Ramos (cell line): Measurements from ENCODE around the gene COL23A1.

Source experiments
- in situ Hi-C: fragments of 300-500 bp; cut with MboI; formaldehyde crosslinking; loops from one replicate; pipeline ENCODE4 v1.14.3; 2022; ENCODE audit warnings: low sequenced_read_pairs; ENCODE audit not compliant: unreplicated experiment

Gene COL23A1

DNA sequence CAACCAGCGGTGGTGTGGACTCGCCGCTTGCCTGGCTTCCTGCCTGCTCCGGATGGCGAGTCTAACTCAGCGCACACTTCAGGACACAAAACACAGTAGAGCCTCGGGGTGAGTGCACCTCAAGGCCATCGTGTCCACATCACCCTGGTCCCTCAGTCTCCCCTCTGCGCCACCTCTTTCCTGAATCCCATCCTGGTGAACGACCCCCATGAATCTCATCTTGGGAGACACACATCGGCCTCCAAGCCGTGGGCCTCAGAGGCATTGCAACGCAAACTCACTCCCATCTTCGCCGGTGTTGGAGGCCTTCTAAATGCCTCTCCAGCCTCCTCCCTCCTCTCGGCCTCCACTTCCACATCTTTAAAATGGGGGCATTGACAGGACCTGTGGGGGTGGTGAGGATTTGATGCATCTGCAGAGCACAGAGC, 124.3 kb downstream of the COL23A1 start:
- in situ Hi-C loops, result no loop called here

GRCh38 chr5:178465228-178465860, 124.8 kb downstream of the COL23A1 start:
- in situ Hi-C loops, result no loop called here

DNA sequence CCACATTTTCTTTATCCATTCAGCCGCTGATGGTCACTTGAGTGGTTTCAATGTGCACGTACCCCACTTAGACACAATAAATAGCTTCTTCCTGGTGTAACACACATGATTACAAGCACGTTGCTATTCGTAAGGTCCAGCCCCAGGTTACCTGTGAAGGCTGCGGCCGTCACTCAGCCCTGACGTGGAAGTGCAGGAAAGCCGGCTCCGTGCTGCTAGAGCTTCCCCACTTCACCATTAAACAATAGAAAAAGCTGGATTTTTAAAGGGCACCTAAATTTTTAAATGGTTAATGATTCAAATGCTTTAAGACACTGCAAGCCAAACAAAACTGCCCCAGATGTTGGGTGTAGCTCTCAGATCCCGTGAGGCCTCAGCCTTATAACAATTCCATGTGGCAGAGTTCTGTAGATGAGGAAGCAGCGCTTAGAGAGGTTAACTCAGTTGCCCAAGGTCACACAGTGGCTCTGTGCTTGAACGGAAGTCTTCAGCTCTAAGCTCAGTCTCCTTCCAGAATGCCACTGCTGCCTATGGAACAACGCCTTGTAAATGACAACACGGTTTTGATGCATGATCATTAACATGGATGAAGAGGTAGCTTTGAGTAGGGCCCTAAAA, 125.7 kb downstream of the COL23A1 start:
- in situ Hi-C loops, result no loop called here

- in situ Hi-C loops, result no loop called here
Measured at GRCh38 chr5:178463321-178464155, 126.7 kb downstream of the COL23A1 start.

- in situ Hi-C loops, result no loop called here
Measured at GRCh38 chr5:178462816-178463215, 127.4 kb downstream of the COL23A1 start.

DNA sequence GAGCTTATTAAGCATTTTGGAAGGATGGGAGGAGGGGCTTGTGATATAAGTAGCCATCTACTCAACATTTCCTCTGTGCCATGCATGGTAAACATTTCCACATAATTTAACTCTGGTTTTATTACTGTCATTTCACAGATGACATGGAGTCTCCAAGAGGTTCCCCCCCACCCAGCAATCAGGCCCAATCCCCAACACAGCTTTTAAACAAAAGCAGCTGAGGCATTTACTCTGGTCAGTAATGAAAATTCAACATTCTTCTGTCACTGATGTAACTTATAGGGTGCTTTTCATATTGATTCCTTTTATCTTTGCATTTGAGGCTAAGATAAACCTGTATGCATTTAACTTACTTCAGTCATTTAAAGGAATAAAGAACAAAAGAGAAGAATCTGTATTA, 128.1 kb downstream of the COL23A1 start:
- in situ Hi-C loops, result no loop called here

DNA sequence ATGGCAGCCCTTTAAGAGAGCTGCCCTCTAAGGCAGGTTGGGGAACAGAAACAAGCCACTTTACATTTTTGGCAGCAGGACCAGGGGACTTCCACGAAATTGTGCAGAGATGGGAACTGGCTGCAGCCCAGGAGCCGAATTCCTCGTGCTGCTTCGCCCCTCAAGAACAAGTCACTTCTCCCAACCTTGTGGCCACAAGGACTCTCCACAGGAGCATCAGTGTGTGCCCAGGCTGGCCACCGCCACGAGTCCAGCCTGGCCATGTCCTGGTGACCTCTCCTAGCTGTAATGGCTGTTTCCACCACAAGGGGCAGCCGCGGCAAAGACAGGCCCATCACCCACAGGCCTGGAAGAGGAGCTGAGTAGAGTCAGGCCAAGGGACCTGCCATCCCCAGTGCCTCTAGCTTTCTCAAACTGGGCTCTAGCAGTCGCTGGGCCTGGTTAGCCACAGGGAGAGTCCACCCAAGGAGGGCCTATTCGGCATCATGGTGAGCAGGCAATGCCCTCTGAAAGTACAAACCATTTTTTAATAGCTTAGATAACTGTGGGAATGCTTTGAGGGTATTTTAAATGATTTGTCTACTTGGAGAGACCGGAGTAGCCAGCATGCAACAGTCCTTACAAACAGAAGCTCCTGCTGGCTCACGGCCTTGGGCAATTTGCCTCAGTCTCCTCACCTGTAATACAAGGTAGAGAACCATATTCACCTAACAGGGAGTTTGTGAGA, 129.0 kb downstream of the COL23A1 start:
- in situ Hi-C loops, result no loop called here

DNA sequence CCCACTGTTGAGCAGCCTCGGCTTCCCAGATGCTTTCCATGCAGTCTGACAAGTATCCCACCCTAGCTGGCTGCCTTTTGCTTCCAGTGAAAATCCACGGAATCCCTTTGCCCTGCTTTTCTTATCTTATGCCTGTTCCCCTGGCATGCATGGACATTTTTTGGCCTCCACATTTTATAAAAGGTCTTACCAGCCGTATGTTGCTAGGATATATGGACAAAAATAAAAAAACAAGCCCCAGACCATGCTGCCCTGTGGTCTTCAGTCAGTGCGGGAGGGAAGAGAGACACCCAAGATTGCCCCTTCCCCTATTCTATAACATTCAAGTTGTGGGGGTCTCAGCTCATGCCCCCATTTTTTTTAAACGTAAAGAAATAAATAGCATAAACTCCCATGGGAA, 129.6 kb downstream of the COL23A1 start:
- in situ Hi-C loops, result no loop called here

- in situ Hi-C loops, result no loop called here
Measured at GRCh38 chr5:178460174-178460573, 130.0 kb downstream of the COL23A1 start.

GRCh38 chr5:178458140-178458539, 132.1 kb downstream of the COL23A1 start:
- in situ Hi-C loops, result no loop called here

GRCh38 chr5:178457471-178457870, 132.7 kb downstream of the COL23A1 start:
- in situ Hi-C loops, result no loop called here

DNA sequence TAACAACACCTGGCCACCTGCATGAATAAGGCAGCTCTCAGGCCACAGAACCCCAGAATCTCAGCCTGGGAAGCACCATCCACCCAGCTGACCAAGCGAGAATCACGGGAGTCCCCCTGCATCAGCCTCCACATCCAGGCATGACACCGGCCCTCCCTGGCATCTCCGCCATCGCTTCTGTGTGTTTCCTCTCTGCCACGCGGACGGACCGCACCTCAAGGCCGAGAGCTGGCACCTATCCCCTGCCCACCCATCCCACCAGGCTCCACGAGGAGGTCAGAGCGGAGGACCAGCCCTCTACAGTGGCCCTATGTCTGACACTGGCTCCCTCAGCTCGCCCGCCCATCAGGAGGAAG, 134.7 kb downstream of the COL23A1 start:
- in situ Hi-C loops, result no loop called here

GRCh38 chr5:178454821-178455479, 135.2 kb downstream of the COL23A1 start:
- in situ Hi-C loops, result no loop called here

DNA sequence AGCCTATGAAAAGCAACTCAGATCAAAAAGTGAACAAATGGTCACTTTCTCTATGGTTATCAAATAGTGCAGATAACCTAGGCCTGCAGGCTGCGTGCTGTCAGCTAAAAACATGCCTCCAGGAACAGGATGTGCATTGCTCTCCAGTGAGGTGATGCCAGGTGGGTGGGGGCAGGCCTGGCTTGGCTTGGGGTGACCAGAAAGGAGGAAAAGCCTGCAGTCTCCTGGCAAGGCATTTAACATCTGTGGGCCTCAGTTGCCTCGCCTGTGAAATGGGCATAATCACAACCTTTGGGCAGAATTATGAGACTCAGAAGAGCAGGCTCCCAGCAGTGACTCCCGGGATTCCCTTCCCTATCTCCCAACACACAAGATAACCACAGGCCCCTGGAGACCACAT, 135.9 kb downstream of the COL23A1 start:
- in situ Hi-C loops, result no loop called here

GRCh38 chr5:178453224-178453623, 137.0 kb downstream of the COL23A1 start:
- in situ Hi-C loops, result no loop called here

DNA sequence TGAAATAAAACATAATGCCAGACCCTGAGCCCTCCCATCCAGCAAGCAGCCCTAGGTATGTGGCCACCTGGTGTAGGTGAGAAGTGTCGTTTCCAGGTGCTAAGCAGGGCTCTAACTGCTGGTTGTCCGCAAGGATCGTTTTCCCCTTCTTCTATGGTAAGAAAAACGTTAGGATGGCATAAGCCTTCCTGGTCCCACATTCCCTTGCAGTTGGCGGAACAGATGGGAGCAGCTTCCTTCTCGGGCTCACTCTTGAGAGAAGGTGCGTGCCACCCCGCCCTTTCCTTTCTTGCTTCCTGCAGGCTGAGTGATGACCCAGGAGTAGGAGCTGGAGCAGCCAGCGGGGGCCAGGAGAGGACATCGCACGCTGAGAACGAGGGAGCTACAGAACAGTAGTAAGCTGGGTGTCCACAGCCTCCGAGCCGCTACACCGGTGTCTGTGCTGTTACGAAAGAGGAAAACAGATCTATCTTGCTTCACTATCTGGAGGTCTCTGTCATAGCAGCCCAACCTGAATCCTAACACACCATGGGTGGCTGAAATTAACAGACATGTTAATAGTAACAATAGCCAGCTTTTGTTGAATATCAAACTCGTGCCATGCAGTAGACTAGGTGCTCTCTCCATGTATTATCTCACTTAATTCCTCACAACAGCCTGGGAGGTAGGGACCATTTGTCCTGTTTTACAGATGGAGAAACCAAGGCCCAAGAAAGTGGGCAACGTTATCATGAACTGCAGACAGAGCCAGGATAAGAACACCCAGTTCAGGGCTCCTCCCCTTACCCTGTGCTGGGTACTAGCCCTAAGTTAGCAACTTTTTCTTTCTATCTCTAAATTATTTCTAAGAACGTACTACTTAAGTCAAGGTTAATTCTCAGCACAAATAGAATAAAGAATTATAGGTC, 139.8 kb downstream of the COL23A1 start:
- in situ Hi-C loops, result no loop called here

DNA sequence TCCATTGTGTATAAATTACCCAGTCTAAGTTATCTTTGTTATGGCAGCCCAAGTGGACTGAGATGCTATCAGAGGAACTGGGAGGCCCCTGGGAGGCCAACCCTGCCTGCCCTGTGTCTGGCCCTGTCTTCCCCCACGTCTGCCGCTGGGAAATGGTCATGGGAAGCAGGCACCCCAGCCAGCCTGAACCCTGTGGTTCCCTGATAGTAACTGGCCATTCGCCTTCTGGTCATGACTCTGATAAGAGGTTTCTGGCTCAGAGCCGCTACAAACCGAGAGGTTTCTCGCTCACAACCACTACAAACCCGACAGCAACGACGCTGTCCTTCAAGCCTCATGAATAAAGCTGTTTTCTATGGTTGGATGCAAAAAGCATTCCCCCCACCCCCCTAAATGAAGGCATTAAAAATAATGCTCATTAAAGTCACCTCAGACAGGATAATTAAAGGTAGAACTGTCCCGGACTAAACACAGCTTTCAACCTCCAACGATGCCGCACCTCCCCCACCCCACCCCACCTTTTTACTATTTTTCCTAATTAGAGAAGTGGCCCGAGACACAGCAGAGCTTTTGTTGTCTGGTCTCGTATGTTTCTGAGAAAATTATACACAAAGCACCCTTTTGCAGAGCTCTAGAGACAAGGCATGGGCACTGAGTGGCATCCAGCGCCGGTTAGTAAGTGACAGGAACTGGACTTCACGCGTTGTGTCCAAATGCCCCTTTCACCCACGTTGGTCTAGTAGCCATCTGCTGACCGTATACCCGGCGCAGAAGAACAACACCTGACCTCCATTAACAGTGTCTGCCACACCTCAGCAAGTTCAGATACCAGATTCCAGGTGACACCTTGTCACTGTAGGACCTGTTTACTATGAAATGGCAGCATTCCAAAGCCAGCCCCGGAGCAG, 140.8 kb downstream of the COL23A1 start:
- in situ Hi-C loops, result no loop called here

DNA sequence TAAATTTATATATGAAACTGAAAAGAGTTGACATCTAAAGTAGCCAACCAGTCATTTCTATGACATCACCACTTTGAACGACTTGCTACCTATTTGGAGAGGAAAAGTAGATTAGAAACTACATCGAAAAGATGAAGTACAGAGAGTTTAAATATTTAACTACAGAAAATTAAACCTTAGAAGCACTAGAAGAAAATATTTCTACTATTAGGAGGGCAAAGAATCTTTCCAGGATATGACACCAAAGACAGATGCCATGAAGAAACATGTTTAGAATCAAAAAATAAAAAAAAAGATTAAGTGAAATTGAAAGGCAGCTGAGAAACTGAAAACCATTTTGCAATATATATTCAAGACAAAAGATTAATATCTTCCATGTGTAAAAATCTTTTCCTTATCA, 144.7 kb downstream of the COL23A1 start:
- in situ Hi-C loops, result no loop called here
